HepG2 (cell line): ENCODE measurements around the gene TWNK. TPM values are rescaled to one million over a fixed set of nuclear protein-coding genes. Genes with fewer than 3 reads are reported as not detected.
A peak's percentile ranks its signal among the peaks of the same experiment; 100 is the strongest.

ENCODE experiments used
- ARID2 ChIP-seq: sonication (generic); formaldehyde crosslinking; IDR thresholded peaks from 2 replicates; pipeline ENCODE4 v1.8.1; 2022; ENCODE audit warnings: mild to moderate bottlenecking, missing genetic modification reagents, borderline replicate concordance
- CBX5 ChIP-seq: sonication (generic); formaldehyde crosslinking; IDR thresholded peaks from 2 replicates; pipeline ENCODE4 v1.4.0; 2020; ENCODE audit warnings: missing genetic modification reagents, borderline replicate concordance
- DPF2 ChIP-seq: sonication (generic); formaldehyde crosslinking; IDR thresholded peaks from 2 replicates; pipeline ENCODE4 v1.4.0; 2020; ENCODE audit warnings: mild to moderate bottlenecking, low read depth, missing genetic modification reagents, borderline replicate concordance
- GATA4 ChIP-seq: sonication (generic); IDR thresholded peaks from 2 replicates; pipeline ENCODE4 v1.6.1; 2016; ENCODE audit warnings: antibody characterized with exemption, low read depth, borderline replicate concordance
- HNRNPH1 ChIP-seq: fragments of 200-400 bp; formaldehyde crosslinking; optimal IDR thresholded peaks from 2 replicates; pipeline ENCODE3; 2017; ENCODE audit warnings: mild to moderate bottlenecking, low read depth, low read length
- KAT7 ChIP-seq: IDR thresholded peaks from 2 replicates; pipeline ENCODE4 v1.6.1; 2018; ENCODE audit warnings: borderline replicate concordance, missing compliant biosample characterization
- NFATC3 ChIP-seq: sonication (generic); formaldehyde crosslinking; IDR thresholded peaks from 2 replicates; pipeline ENCODE4 v1.5.1; 2020; ENCODE audit warnings: mild to moderate bottlenecking, missing genetic modification reagents
- NRL ChIP-seq: sonication (generic); formaldehyde crosslinking; IDR thresholded peaks from 2 replicates; pipeline ENCODE4 v1.5.0; 2020; ENCODE audit warnings: missing genetic modification reagents, mild to moderate bottlenecking, moderate library complexity, borderline replicate concordance
- SMAD1 ChIP-seq: sonication (generic); formaldehyde crosslinking; IDR thresholded peaks from 2 replicates; pipeline ENCODE4 v1.4.0; 2020; ENCODE audit warnings: missing genetic modification reagents, low read depth, mild to moderate bottlenecking, borderline replicate concordance
- SMC3 ChIP-seq: IDR thresholded peaks from 2 replicates; pipeline ENCODE4 v1.6.1; 2011; ENCODE audit warnings: low read length, improper control_type of control experiment
- SPEN ChIP-seq: sonication (generic); formaldehyde crosslinking; IDR thresholded peaks from 2 replicates; pipeline ENCODE4 v1.5.1; 2020; ENCODE audit warnings: low read depth, mild to moderate bottlenecking, missing genetic modification reagents
- SRSF9 ChIP-seq: fragments of 200-400 bp; formaldehyde crosslinking; IDR thresholded peaks from 2 replicates; pipeline ENCODE4 v1.6.1; 2018; ENCODE audit warnings: borderline replicate concordance, mild to moderate bottlenecking, low read depth, low read length; ENCODE audit not compliant: insufficient read depth, poor library complexity, severe bottlenecking
- ZC3H4 ChIP-seq: sonication (generic); formaldehyde crosslinking; IDR thresholded peaks from 2 replicates; pipeline ENCODE4 v1.4.0; 2020; ENCODE audit warnings: missing genetic modification reagents, borderline replicate concordance
- ZNF572 ChIP-seq: sonication (generic); formaldehyde crosslinking; IDR thresholded peaks from 2 replicates; pipeline ENCODE4 v1.5.1; 2020; ENCODE audit warnings: mild to moderate bottlenecking, missing genetic modification reagents
- ZNF7 ChIP-seq: IDR thresholded peaks from 2 replicates; pipeline ENCODE4 v1.6.1; 2016; ENCODE audit warnings: missing biosample characterization, missing genetic modification reagents
- ZNF704 ChIP-seq: sonication (generic); formaldehyde crosslinking; IDR thresholded peaks from 2 replicates; pipeline ENCODE4 v1.8.1; 2023; ENCODE audit warnings: mild to moderate bottlenecking, inconsistent platforms, moderate library complexity, missing genetic modification reagents, borderline replicate concordance
- ZNF747 ChIP-seq: sonication (generic); formaldehyde crosslinking; IDR thresholded peaks from 2 replicates; pipeline ENCODE4 v1.8.1; 2023; ENCODE audit warnings: missing genetic modification reagents, mild to moderate bottlenecking, borderline replicate concordance
- ZNF772 ChIP-seq: sonication (generic); formaldehyde crosslinking; IDR thresholded peaks from 2 replicates; pipeline ENCODE4 v1.5.0; 2020; ENCODE audit warnings: mild to moderate bottlenecking, missing genetic modification reagents
- polyA plus RNA-seq, 8 experiments: library from polyadenylated mRNA; depleted of rRNA in 3 of 8; stranded (reverse) in 7 of 8; unstranded in 1 of 8; fragments of >200 nt; fragmentation: Illumina TruSeq in 4 of 8; extraction: Trizol in 4 of 8; gene quantifications; 2 replicates each; pipeline versions ENCODE4 v1.2.1 to v1.2.3, GENCODE V29; 2011 to 2016; ENCODE audit warnings: low read depth in 4 of 8, missing spikeins in 1 of 8, mixed read lengths in 1 of 8; ENCODE audit not compliant: insufficient read depth in 1 of 8
- total RNA-seq, 5 experiments: library from RNA; depleted of rRNA; stranded (reverse); fragments of >200 nt; fragmentation: Illumina TruSeq; extraction: Trizol; gene quantifications; 2 replicates each; pipeline ENCODE4 v1.2.3, GENCODE V29; 2016; ENCODE audit warnings: low read depth in 1 of 5
- TF ChIP-seq, protein P1 (sequence below): sonication (generic); formaldehyde crosslinking; IDR thresholded peaks from 2 replicates; pipeline ENCODE4 v1.8.1; 2023; ENCODE audit warnings: mild to moderate bottlenecking, missing genetic modification reagents
- TF ChIP-seq, protein P2 (sequence below): sonication (generic); formaldehyde crosslinking; IDR thresholded peaks from 2 replicates; pipeline ENCODE4 v1.9.0; 2021; ENCODE audit warnings: mild to moderate bottlenecking, missing genetic modification reagents

The TWNK gene
- total and polyA plus RNA-seq, 2 of the 13 experiments (the other 11 are each of a cell fraction or from before 2014, with no cell fraction given) = 10.7 to 16.5 TPM

- TF ChIP-seq SMC3 = no peak
- TF ChIP-seq ZNF7 (CRISPR knock-in tag) = no peak
- TF ChIP-seq CBX5 (CRISPR knock-in tag) = no peak
- TF ChIP-seq ARID2 (CRISPR knock-in tag) = no peak
- no peak for TF ChIP-seq ZC3H4
- TF ChIP-seq ZNF572 (CRISPR knock-in tag) = 0 out of 2 replicates have a peak, but pooled peaks have one; percentile 36
- TF ChIP-seq SPEN (CRISPR knock-in tag) = no peak
- TF ChIP-seq, protein P1, sequence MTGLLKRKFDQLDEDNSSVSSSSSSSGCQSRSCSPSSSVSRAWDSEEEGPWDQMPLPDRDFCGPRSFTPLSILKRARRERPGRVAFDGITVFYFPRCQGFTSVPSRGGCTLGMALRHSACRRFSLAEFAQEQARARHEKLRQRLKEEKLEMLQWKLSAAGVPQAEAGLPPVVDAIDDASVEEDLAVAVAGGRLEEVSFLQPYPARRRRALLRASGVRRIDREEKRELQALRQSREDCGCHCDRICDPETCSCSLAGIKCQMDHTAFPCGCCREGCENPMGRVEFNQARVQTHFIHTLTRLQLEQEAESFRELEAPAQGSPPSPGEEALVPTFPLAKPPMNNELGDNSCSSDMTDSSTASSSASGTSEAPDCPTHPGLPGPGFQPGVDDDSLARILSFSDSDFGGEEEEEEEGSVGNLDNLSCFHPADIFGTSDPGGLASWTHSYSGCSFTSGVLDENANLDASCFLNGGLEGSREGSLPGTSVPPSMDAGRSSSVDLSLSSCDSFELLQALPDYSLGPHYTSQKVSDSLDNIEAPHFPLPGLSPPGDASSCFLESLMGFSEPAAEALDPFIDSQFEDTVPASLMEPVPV (CRISPR knock-in tag) = no peak
- no peak for TF ChIP-seq KAT7 (CRISPR knock-in tag)
- TF ChIP-seq ZNF747 = no peak
- TF ChIP-seq NFATC3 = no peak
- no peak; the same call in 1 of the 2 replicates for TF ChIP-seq NRL
- TF ChIP-seq ZNF772 (CRISPR knock-in tag) = peak; percentile 29; the same call in 1 of the 2 replicates
- no peak for TF ChIP-seq HNRNPH1
- TF ChIP-seq DPF2 (CRISPR knock-in tag) = no peak
- TF ChIP-seq, protein P2, sequence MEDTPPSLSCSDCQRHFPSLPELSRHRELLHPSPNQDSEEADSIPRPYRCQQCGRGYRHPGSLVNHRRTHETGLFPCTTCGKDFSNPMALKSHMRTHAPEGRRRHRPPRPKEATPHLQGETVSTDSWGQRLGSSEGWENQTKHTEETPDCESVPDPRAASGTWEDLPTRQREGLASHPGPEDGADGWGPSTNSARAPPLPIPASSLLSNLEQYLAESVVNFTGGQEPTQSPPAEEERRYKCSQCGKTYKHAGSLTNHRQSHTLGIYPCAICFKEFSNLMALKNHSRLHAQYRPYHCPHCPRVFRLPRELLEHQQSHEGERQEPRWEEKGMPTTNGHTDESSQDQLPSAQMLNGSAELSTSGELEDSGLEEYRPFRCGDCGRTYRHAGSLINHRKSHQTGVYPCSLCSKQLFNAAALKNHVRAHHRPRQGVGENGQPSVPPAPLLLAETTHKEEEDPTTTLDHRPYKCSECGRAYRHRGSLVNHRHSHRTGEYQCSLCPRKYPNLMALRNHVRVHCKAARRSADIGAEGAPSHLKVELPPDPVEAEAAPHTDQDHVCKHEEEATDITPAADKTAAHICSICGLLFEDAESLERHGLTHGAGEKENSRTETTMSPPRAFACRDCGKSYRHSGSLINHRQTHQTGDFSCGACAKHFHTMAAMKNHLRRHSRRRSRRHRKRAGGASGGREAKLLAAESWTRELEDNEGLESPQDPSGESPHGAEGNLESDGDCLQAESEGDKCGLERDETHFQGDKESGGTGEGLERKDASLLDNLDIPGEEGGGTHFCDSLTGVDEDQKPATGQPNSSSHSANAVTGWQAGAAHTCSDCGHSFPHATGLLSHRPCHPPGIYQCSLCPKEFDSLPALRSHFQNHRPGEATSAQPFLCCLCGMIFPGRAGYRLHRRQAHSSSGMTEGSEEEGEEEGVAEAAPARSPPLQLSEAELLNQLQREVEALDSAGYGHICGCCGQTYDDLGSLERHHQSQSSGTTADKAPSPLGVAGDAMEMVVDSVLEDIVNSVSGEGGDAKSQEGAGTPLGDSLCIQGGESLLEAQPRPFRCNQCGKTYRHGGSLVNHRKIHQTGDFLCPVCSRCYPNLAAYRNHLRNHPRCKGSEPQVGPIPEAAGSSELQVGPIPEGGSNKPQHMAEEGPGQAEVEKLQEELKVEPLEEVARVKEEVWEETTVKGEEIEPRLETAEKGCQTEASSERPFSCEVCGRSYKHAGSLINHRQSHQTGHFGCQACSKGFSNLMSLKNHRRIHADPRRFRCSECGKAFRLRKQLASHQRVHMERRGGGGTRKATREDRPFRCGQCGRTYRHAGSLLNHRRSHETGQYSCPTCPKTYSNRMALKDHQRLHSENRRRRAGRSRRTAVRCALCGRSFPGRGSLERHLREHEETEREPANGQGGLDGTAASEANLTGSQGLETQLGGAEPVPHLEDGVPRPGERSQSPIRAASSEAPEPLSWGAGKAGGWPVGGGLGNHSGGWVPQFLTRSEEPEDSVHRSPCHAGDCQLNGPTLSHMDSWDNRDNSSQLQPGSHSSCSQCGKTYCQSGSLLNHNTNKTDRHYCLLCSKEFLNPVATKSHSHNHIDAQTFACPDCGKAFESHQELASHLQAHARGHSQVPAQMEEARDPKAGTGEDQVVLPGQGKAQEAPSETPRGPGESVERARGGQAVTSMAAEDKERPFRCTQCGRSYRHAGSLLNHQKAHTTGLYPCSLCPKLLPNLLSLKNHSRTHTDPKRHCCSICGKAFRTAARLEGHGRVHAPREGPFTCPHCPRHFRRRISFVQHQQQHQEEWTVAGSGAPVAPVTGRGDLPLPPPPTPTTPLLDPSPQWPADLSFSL = no peak
- no peak for TF ChIP-seq SRSF9
- TF ChIP-seq ZNF704 (CRISPR knock-in tag) = no peak
- peak; percentile 45; the same call in 1 of the 2 replicates for TF ChIP-seq GATA4
- no peak for TF ChIP-seq SMAD1 (CRISPR knock-in tag)
Observed at GRCh38 chr10:101042667-101043362, 55.5 kb downstream of the TWNK start (continued).
